Kidney (tissue), 14 donors: Measurements from ENCODE around the gene TRIP11. TPM values are rescaled to one million over a fixed set of nuclear protein-coding genes. Genes with fewer than 3 reads are reported as not detected.

Experiments used
- DNase-seq, 5 donors: peaks; one replicate each; pipeline ENCODE4 v3.0.0-alpha.2; 2013 to 2020
- FAIRE-seq: peaks from 2 replicates; lab custom pipeline; 2012; peaks lifted over from hg19 to GRCh38; lab: Jason Lieb, UNC
- H3K27ac ChIP-seq, 2 donors: one replicate each; pipeline ENCODE4 v1.7.0; 2013; ENCODE audit warnings: low read depth in 2 of 2, low read length in 2 of 2, inconsistent platforms in 1 of 2
- H3K27me3 ChIP-seq: one replicate; pipeline ENCODE4 v1.7.1; 2013; ENCODE audit warnings: low read length, inconsistent platforms; ENCODE audit not compliant: control insufficient read depth, insufficient read depth
- H3K36me3 ChIP-seq, 3 donors: one replicate each; pipeline versions ENCODE4 v1.7.0 to v1.7.1; 2013; ENCODE audit warnings: low read length in 3 of 3, control low read depth in 1 of 3, inconsistent platforms in 1 of 3; ENCODE audit not compliant: insufficient read depth in 3 of 3, control insufficient read depth in 2 of 3
- H3K4me1 ChIP-seq, 3 donors: one replicate each; pipeline versions ENCODE4 v1.7.0 to v1.7.1; 2013; ENCODE audit warnings: low read length in 3 of 3, inconsistent platforms in 1 of 3, low read depth in 1 of 3; ENCODE audit not compliant: control insufficient read depth in 2 of 3, insufficient read depth in 2 of 3
- H3K4me3 ChIP-seq, 3 donors: one replicate each; pipeline versions ENCODE4 v1.7.0 to v1.8.1; 2013; ENCODE audit warnings: low read length in 3 of 3, control low read depth in 1 of 3, inconsistent platforms in 1 of 3
- H3K9ac ChIP-seq, 3 donors: one replicate each; pipeline versions ENCODE4 v1.7.0 to v1.7.1; 2013; ENCODE audit warnings: low read length in 3 of 3, control low read depth in 1 of 3, inconsistent platforms in 1 of 3
- H3K9me3 ChIP-seq, 3 donors: one replicate each; pipeline versions ENCODE4 v1.7.0 to v1.7.1; 2013; ENCODE audit warnings: low read length in 3 of 3, control low read depth in 1 of 3, inconsistent platforms in 1 of 3; ENCODE audit not compliant: control insufficient read depth in 2 of 3, insufficient read depth in 1 of 3
- CTCF ChIP-seq: IDR thresholded peaks from 3 replicates; pipeline ENCODE4 v1.5.1; 2012; ENCODE audit warnings: mild to moderate bottlenecking, moderate library complexity, borderline replicate concordance; ENCODE audit not compliant: insufficient read depth; ENCODE audit errors: extremely low read depth
- intact Hi-C: fragments of 100-400 bp; cut with DNase I; formaldehyde crosslinking; loops from one replicate; pipeline ENCODE4 v1.11.1; 2022
- polyA plus RNA-seq: library from polyadenylated mRNA; stranded (reverse); fragments of 350-450 nt; fragmentation: Illumina TruSeq; extraction: RNeasy Lipid Tissue Mini Kit (QIAGEN cat#74804); gene quantifications from one replicate; pipeline ENCODE4 v1.2.3, GENCODE V29; 2014; ENCODE audit warnings: low read depth, low replicate concordance; ENCODE audit not compliant: insufficient read depth
- total RNA-seq: library from RNA; stranded (reverse); fragmentation: NEBNext Ultra II Directional; extraction: Animal tissue kit (Norgen Biotek cat#: 25700); gene quantifications from one replicate; pipeline ENCODE4 v1.2.1, GENCODE V29; 2021
- donor health status: control.
- donor health status: control.
- donor health status: control.
- donor health status: control.
- donor health status: control.
- donor health status: DM: yes; HTN: yes; CAD: no.
- donor health status: Normal renal cell carcinoma (clear cell type).

TRIP11 gene
- total and polyA plus RNA-seq, 2 donors from 2014 or later: 6.2 to 71.5 TPM

- FAIRE-seq: no peak
- Histone ChIP-seq H3K9me3 (no peaks in the 10 kb centered on the region), H3K27ac (no peak overlapping the region), H3K9ac (peak overlapping the region in 1 of 3 donors; percentile 48), H3K4me3 (peak overlapping the region; percentile 48 to 97 (median 76)), H3K4me1 (peaks cover 2 to 12% (median 9%) of the 10 kb centered on the region in 3 donors), H3K27me3 (no peaks in the 10 kb centered on the region), H3K36me3 (peaks cover 0 to 2% (median 0%) of the 10 kb centered on the region in 3 donors)
- no peak for DNase-seq
- intact Hi-C loops: no loop called here
- no peak for TF ChIP-seq CTCF
These were observed 1.9 kb downstream of the TRIP11 start for GRCh38 chr14:92037989-92038388.

GRCh38 chr14:92035890-92036289 is 4.0 kb downstream of the TRIP11 start:
- H3K4me1 ChIP-seq: peaks cover 2 to 12% (median 8%) of the 10 kb centered on the region in 3 donors
- TF ChIP-seq CTCF: no peak
- H3K36me3 ChIP-seq: peaks cover 0 to 2% (median 0%) of the 10 kb centered on the region in 3 donors
- H3K9me3 ChIP-seq: no peaks in the 10 kb centered on the region
- H3K27ac ChIP-seq: no peak overlapping the region
- H3K4me3 ChIP-seq: no peak overlapping the region
- no peaks in the 10 kb centered on the region for H3K27me3 ChIP-seq
- H3K9ac ChIP-seq: no peak overlapping the region
- DNase-seq (no peak), FAIRE-seq (no peak)
- intact Hi-C loops: no loop called here

- FAIRE-seq (no peak), DNase-seq (no peak)
- no peak for TF ChIP-seq CTCF
- Histone ChIP-seq H3K36me3 (peaks cover 0 to 2% (median 0%) of the 10 kb centered on the region in 3 donors), H3K9me3 (no peaks in the 10 kb centered on the region), H3K4me1 (peaks cover 2 to 12% (median 5%) of the 10 kb centered on the region in 3 donors), H3K4me3 (peak overlapping the region in 1 of 3 donors; percentile 35), H3K27me3 (no peaks in the 10 kb centered on the region), H3K27ac (peak overlapping the region in 1 of 2 donors; percentile 57), H3K9ac (peak overlapping the region in 1 of 3 donors; percentile 46)
- intact Hi-C loops: no loop called here
These were observed 5.8 kb downstream of the TRIP11 start for GRCh38 chr14:92033906-92034687.
